Measurements from ENCODE around the gene DUOXA2.

- TF ChIP-seq ZNF830 (tag by site-specific recombination; IDR thresholded peaks at IDR 0.05; ENCODE audit: low read depth) = no peak
- TF ChIP-seq ZNF10 (tag by site-specific recombination; IDR thresholded peaks at IDR 0.05) = no peak
- TF ChIP-seq CTCF (tag by site-specific recombination; IDR thresholded peaks at IDR 0.05) = no peak
- TF ChIP-seq SP2 (tag by site-specific recombination; IDR thresholded peaks at IDR 0.05) = no peak
- no peak for TF ChIP-seq ZSCAN4 (tag by site-specific recombination; IDR thresholded peaks at IDR 0.05)
- no peak for TF ChIP-seq ZNF701 (tag by site-specific recombination; IDR thresholded peaks at IDR 0.05)
- TF ChIP-seq ZNF121 (tag by site-specific recombination; IDR thresholded peaks at IDR 0.05) = no peak
- no peak for TF ChIP-seq ZNF239 (tag by site-specific recombination; IDR thresholded peaks at IDR 0.05)
These were observed 17.4 kb downstream of the DUOXA2 start for GRCh38 chr15:45131510-45131909.

Data from HEK293 (cell line).